IPS-NIHi7 (cell line): ENCODE results near the gene MACROD2.
"Not testable (repeated sequence)": the region's sequence is repeated elsewhere in the genome, so short reads cannot be mapped to it uniquely, and the experiment has no call there.

ENCODE experiments used
- DNase-seq: peaks from one replicate; pipeline ENCODE4 v3.0.0; 2012; ENCODE audit warnings: mixed read lengths; ENCODE audit errors: extremely low spot score

The MACROD2 gene

GRCh38 chr20:14410869-14411555 is 415.7 kb downstream of the MACROD2 start:
- DNase-seq = no peak

GRCh38 chr20:14412065-14412681 is 416.9 kb downstream of the MACROD2 start:
- no peak for DNase-seq

- no peak for DNase-seq
These were observed 418.5 kb downstream of the MACROD2 start for GRCh38 chr20:14413835-14414234.

- DNase-seq = no peak
These were observed 419.2 kb downstream of the MACROD2 start for GRCh38 chr20:14414560-14414959.

- DNase-seq = no peak
These were observed 420.2 kb downstream of the MACROD2 start for GRCh38 chr20:14415467-14415866.

GRCh38 chr20:14418376-14418775 is 423.1 kb downstream of the MACROD2 start:
- no peak for DNase-seq

GRCh38 chr20:14422892-14423291 is 427.6 kb downstream of the MACROD2 start:
- no peak for DNase-seq

- no peak for DNase-seq
These were observed 436.3 kb downstream of the MACROD2 start for GRCh38 chr20:14431568-14431967.

GRCh38 chr20:14432085-14432484 is 436.8 kb downstream of the MACROD2 start:
- DNase-seq = no peak

- no peak for DNase-seq
These were observed 437.3 kb downstream of the MACROD2 start for GRCh38 chr20:14432597-14432996.

GRCh38 chr20:14434384-14435136 is 439.2 kb downstream of the MACROD2 start:
- no peak for DNase-seq

- no peak for DNase-seq
These were observed 445.9 kb downstream of the MACROD2 start for GRCh38 chr20:14441201-14441600.

- DNase-seq = no peak
These were observed 448.8 kb downstream of the MACROD2 start for GRCh38 chr20:14444106-14444505.

GRCh38 chr20:14445310-14445709 is 450.0 kb downstream of the MACROD2 start:
- no peak for DNase-seq

- DNase-seq = no peak
These were observed 450.6 kb downstream of the MACROD2 start for GRCh38 chr20:14445902-14446301.

GRCh38 chr20:14446446-14446845 is 451.1 kb downstream of the MACROD2 start:
- DNase-seq = no peak

- no peak for DNase-seq
These were observed 454.0 kb downstream of the MACROD2 start for GRCh38 chr20:14449323-14449722.

GRCh38 chr20:14450256-14450655 is 454.9 kb downstream of the MACROD2 start:
- DNase-seq = no peak

GRCh38 chr20:14451458-14451857 is 456.1 kb downstream of the MACROD2 start:
- no peak for DNase-seq

GRCh38 chr20:14453259-14453658 is 457.9 kb downstream of the MACROD2 start:
- DNase-seq = no peak

- no peak for DNase-seq
These were observed 459.0 kb downstream of the MACROD2 start for GRCh38 chr20:14454296-14454695.

GRCh38 chr20:14467104-14467827 is 471.9 kb downstream of the MACROD2 start:
- DNase-seq = not testable (repeated sequence)
